Limb (tissue), 2 donors: ENCODE data around the gene DOC2B.
"Not testable (repeated sequence)": the region's sequence is repeated elsewhere in the genome, so short reads cannot be mapped to it uniquely, and the experiment has no call there.

Experiments used
- DNase-seq, 2 donors: peaks; one replicate each; pipeline ENCODE4 v3.0.0-alpha.2; 2016; ENCODE audit errors: extremely low spot score in 2 of 2

DOC2B gene

GRCh38 chr17:181245-182049 is at the start of gene DOC2B:
DOC2B (minus strand) TSS chr17:181650; CDS start chr17:181479, 171 bp downstream.
- DNase-seq = peak in 1 of 2 donors; percentile 63

- DNase-seq = no peak
These were observed 48.9 kb upstream of the DOC2B start for GRCh38 chr17:230395-230770.

DNA sequence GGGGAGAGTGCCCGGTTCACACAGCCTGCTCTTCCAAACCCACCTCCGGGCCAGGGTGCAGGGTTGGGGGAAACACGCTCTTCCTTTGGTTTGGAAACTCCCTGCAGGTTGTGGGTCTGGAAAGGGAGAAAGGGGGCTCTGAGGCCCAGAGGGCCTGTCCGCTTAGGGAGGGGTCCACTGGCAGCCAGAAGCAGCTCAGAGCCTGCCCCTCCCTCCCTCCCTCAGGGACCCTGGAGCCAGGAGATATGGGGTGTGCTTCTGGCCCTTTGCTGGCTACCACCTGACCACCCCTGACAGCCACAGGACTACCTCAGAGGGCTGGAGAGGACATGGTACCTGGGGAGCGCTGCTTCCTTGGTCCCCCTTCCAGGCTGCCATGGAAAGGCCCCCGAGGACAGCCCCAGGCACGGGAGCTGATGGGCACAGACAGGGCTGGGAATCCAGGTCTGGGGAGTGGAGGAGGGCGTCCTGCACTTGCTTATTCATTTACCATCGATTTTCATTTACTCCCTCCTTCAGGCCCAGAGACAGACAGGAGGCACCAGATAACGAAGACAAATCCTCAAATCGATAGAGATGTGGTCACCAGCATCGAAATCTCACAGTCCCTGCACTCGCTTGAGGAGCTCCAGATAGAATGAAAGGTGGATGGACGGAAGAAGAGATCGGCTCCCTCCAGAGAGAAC is 48.4 kb upstream of the DOC2B start:
- DNase-seq = no peak

DNA sequence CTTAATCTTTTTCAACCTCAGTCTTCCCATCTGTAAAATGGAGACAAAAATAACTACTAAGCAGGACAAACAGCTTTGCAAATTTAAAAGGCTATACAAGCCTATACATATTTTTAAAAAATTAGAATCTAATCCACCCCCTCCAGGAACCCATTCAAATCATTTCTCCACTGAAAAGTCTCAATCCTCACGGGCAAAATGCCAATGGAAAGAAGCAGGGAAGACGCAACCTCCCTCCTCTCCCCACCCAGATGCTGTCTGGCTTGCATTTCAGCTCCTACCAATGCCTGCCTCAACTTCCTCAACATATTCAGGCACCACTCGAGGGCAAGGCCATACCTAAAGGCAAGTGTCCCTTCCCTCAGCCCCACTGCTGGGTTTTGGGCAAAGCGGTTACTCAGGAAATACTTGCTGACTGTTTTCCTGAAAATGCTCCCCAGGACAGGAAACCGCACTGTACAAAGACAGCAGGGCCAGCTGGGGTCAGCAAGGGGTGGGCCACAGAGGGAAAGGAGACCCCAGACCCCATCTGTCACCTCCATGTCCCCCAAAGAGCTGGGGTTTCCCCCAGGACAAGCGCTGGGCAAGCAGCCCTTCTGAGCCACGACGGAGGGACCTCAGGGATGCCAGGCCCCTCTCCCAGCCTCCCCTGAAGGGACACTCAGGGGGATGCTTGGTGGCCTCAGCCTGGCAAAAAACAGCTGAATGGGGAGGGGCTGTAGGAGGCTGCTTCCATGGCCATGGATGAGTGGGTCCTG is 47.7 kb upstream of the DOC2B start:
- DNase-seq = no peak

DNA sequence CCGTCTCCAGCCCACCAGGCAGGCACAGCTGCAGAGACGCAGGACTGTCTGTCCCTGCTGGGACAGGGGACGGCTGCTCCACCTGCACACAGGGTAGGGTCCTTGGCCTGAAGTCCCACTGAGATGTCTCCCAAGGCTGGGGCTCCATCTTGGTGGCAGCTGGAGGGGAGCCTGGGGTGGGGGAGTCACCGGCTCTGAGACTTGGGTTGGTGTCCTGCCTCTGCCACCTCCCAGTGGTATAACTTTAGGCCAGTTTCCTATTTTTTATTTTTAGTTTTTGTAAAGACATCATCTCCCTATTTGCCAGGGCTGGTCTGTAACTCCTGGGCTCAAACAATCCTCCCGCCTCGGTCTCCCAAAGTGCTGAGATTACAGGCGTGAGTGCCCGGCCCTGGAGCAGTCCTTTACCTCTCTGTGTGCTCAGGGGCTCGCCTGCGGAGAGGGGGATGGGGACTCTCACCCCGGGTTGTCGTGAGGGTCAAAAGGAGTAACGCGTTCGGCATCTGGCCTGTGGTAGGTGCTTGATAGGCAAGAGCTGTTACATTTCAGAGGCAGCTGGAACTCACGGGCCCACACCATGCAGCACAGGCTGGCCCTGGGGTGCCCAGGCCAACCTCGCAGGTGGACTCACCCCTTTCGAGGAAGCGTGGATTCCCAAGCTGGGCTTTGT is 46.6 kb upstream of the DOC2B start:
- no peak for DNase-seq

DNA sequence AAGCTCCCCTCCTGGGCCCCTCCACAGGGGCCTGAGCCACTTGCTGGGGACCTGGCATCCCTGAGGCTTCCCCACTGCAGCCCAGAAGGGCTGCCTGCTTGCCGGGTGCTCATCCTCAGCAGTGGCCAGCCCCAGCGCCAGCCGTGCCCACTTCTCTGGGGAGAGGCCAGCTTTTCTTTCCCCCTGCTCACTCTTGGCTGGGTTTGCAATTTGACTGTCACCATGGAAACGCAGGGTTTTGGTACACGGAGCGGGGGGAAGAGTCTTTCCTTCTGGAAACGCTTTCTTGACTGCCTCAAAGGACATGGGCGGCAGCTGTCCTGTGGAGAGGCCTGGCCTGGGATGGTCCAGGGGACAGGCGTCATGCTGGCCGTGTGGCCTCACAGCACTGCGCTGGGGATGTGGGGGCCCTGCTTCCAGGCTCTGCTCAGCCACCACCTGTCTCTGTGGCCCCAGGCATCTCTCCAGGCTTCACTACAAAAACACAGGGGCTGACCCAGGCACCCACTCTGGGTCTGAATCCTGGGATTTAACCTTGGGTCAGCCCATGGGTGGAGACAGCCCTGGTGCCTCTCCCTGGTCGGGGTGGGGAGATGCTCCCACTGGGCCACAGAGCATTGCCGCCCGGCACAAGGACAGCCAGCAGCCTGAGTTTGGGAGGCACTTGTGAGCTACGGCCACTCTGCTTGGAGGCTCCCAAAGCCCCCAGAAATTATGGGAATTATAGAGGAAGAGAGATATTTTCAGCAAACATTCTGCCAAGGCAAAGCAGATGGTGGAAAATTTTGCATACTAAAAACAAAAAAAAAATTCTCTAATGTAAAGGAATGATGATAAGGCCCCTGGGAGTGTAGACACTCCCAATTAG is 45.9 kb upstream of the DOC2B start:
- DNase-seq = peak; percentile 67 to 70

DNA sequence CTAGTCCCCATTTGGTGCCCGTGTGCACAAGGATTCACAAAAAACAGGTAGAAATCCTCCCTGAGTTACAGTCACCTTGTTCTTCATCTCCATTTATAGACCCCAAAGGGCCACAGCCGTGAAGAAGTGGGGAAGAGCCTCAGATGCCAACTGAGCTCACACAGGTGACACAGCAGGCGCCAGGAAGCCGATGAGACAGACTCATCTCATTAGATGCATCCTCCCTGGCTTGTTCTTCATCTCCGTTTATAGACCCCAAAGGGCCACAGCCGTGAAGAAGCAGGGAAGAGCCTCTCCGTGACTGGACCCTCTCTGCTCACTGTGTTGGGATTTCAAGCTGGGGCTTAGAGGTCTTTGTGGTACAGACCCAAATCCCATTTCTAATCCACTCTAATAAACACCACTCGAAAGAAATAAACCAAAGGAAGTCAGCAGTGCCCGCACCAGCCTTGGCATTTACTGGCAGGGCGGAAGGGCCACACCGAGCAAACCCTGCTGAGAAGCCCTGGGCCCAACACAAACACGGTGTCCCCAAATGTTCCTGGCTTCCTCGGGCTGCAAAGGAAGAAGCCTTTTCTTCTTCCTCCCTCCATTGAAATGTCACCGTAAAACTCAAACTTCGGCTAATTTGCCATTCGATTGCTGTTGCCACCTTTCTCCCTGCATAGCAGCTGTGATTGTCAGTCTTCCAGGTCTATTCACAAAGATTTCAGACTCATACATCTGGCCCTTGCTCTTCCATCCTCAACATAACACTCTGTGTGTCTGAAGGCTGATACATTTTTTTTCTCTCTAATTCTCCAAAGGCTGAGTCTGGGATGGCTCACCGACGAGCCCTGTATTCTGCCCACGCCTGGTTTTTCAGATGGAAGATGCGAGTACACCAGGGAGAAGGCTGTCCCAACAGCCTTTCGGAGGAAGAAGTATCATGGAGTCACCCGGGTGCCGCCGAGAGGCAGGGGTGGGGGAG is 44.9 kb upstream of the DOC2B start:
- no peak for DNase-seq

- DNase-seq = no peak
These were observed 44.1 kb upstream of the DOC2B start for GRCh38 chr17:225551-225950.

- DNase-seq = not testable (repeated sequence)
These were observed 43.1 kb upstream of the DOC2B start for GRCh38 chr17:224576-224975.

GRCh38 chr17:223723-224471 is 42.4 kb upstream of the DOC2B start:
- DNase-seq = no peak

DNA sequence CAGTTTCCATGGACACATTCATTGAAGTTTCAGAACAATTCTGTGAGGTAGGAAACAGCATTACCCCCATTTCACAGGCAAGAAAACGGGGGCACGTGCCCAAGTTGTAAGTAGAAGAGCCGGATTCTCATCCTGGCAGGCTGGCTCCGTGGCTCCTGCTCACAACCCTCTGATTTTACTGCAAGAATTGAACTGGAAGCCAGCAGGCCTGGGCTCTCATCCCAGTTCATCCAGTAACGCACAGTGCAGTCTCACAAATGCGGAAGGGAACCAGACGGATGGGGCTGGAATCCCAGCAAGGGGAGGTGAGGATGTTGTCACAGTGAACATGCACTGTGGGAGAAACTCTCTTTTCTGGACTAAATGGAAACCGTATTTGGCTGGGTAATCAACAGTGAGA is 40.7 kb upstream of the DOC2B start:
- no peak for DNase-seq

DNA sequence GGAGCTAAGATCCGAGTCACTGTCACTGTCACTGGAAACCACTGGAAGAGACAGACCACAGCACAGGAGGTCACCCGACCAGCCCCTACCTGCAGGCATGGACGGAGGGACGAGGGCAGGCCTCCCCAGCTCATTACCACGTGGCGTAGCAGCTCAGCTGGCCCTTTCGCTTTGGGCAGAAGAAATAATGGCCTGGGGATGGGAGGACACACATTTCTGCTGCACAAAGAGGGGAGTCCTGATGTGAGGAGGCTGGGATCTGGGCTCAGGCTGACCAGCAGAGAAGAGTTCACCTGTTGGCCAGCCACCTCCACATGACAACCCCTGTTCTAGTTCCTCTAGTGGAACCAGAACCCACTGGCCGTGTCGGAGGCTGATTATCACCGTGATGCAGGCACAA is 38.2 kb upstream of the DOC2B start:
- no peak for DNase-seq

DNA sequence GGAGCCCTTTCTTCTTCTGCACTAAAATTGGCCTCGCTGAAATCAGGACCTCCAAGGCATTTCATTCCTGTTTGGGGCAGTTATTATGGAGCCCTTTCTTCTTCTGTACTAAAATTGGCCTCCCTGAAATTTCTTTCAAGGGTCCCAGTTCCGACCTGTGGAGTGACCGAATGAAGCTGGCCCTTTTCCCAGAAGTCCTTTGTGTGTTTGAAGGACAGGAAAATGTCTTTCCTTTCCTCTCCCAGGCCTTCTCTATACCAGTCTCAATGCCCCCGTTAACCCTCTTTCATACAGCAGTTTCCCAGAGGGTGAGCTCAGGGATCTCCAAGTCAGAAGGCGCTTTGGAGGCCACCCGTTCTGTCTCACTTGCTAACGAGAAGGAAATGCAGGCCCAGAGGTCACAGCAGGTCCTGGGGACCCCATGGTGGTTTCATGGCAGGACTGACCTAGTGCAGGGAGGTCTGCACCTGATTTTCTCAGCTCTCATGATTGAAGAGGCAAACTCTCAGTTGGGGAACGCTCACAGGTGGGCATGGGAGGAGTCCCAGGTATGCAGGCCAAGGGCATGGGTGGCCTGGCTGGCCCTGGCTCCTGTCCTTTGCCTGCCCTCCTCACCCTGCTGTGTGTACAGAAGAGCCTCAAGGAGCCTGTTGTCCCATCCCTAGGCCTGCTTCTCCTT is 37.1 kb upstream of the DOC2B start:
- no peak for DNase-seq

- no peak for DNase-seq
These were observed 35.2 kb upstream of the DOC2B start for GRCh38 chr17:216625-217024.

GRCh38 chr17:215563-216478 is 34.4 kb upstream of the DOC2B start:
- DNase-seq = not testable (repeated sequence)

- no peak for DNase-seq
These were observed 33.5 kb upstream of the DOC2B start for GRCh38 chr17:214881-215331.
